Umbilical cord (tissue), 2 donors: Measurements from ENCODE around the gene APBA2. TPM values are rescaled to one million over a fixed set of nuclear protein-coding genes. Genes with fewer than 3 reads are reported as not detected.

ENCODE experiments used
- DNase-seq: peaks from one replicate; pipeline ENCODE4 v3.0.0-alpha.2; 2015; ENCODE audit warnings: low spot score
- total RNA-seq: library from RNA; depleted of rRNA; stranded (reverse); fragments of >200 nt; gene quantifications from one replicate; pipeline ENCODE4 v1.2.3, GENCODE V29; 2014; ENCODE audit warnings: low replicate concordance; ENCODE audit not compliant: insufficient read depth

The APBA2 gene
- total RNA-seq, 1 donor from 2014 or later, result 5.8 TPM

- no peak for DNase-seq
Observed at GRCh38 chr15:28983432-28984311, 97.9 kb downstream of the APBA2 start.

- peak; percentile 83 for DNase-seq
Observed at GRCh38 chr15:28984421-28985315, 98.9 kb downstream of the APBA2 start.

- no peak for DNase-seq
Observed at GRCh38 chr15:28985316-28985645, 99.5 kb downstream of the APBA2 start.

DNA sequence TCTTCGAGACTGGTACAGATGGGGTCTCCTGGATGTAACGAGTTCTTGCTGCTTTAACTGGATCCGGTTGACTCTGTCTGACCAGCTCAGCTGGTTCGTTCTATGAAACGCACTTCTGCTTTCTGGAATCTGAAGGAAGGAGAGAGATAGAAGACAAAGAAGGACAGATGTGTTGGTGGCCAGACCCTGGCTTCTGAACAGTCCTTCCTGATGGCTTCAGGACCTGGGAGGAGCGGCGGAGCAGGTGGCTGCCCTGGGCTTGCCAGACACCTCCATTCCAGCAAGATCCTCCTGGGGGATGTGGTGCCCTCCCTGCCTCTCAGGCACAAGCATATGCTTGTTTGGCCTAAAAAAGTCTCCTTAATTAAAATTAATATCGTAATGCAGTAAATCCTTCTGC, 99.9 kb downstream of the APBA2 start:
- DNase-seq, result no peak

GRCh38 chr15:28986108-28986507, 100.3 kb downstream of the APBA2 start:
- no peak for DNase-seq

DNA sequence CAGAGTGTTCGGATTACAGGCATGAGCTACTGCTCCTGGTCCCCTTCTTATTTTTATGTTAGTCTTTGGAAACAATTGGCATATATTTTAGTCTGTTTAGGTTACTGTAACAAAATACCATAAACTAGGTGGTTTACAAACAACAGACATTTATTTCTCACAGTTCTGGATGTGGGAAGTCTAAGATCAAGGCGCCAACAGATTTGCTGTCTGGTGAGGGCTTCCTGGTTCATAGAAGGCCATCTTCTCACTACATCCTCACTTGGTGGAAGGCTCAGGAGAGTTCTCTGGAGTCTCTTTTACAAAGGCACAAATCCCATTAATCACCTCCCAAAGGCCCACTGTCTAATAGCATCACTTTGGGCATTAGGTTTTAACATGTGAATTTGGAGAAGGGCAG, 101.0 kb downstream of the APBA2 start:
- DNase-seq, result no peak

DNA sequence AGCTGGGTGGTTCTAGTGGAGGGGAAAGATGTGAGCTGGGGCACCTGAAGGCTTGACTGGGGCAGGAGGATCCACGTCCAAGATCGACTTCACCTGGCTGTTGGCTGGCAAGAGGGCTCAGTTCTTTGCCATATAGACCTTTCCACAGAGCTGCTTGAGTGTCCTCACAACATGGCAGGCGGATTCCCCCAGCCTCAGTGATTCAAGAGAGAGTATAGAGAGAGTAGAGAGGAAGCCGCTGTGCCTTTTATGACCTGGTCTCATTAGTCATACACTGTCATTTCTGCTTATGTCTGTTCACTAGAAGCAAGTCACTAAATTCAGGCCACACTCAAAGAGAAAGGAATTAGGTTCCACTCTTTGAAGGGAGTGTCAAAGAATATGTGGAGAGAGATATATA, 101.6 kb downstream of the APBA2 start:
- DNase-seq, result no peak

DNA sequence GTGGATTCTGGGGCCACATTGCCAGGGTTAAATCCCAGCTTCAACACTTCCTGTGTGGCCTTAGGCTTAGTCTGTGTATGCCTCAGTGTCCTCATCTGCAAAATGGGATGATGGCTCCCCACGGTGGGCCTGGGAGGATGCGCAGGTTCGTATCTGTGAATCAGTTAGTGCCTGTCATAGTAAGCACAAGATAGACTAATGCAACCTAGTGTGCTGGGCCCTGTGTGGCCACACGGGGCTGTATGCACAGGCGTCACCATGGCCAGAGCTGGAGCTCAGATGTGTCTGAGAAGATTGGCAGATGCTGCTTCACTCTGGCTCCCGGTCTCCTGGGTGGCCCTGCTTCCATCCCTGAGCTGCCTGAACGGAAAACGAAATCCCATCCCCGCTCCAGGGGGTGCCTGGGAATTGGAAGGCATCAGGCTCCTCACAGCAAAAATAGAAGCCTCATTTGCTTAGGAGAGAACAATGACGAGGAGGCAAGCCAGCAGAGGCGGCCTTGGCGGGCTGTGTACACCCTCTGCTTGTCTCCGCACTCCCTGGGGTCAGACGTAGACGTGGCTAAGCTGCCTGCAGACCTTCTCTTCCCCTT, 103.6 kb downstream of the APBA2 start:
- no peak for DNase-seq

- DNase-seq, result no peak
Observed at GRCh38 chr15:28989896-28990295, 104.1 kb downstream of the APBA2 start.

DNA sequence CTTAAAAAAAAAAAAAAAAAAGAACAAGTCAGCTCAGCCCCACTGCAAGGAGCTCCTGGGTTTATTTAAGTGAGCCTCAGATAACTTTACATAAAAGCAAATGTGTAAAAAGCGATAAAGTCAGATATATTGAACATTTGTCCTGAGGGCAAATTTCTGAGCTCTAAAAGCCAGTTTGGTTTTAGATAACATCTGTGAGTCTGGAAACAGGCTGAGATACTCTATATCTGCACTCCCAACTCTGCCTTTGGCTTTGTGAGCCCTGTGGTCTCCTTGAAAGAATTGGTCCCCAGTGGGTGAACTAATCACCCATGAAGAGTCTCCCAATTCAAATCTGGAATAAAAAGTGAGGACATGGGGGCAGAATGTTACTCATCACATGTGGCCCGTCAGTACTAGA, 104.6 kb downstream of the APBA2 start:
- no peak for DNase-seq

GRCh38 chr15:28991236-28992171, 105.7 kb downstream of the APBA2 start:
- no peak for DNase-seq

GRCh38 chr15:28992336-28992864, 106.6 kb downstream of the APBA2 start:
- DNase-seq, result no peak

DNA sequence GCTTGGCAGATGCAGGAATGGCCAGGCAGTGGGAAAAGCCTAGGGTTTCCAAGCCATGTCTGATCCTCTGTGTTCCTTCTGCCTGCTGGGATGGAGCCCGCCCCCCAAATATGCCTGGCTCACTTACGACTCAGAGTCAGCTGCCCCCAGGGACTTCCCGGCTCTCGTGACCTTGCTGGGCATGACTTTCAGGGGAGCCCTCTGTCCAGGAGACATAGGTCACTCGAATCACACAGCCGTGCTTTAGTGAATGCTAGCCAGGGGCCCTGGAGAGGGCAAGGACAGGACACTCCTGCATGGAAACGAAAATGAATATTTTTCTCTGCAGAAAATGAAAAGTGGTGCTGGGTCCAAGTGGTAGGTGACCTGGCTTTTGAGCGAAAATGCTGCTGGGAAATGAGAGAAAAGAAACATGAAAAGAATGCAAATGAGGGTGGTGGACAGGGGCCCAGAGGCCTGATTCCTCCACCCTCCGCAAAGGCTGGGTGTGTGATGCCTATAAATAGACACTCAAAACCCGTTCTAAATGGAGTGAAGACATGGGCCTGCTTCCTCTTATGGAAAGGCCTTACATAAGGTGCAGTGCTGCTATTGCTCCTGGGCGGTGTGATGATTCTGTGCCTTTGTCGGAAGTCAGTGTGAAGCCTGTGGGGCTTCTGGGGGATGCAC, 107.4 kb downstream of the APBA2 start:
- peak; percentile 73 for DNase-seq

DNA sequence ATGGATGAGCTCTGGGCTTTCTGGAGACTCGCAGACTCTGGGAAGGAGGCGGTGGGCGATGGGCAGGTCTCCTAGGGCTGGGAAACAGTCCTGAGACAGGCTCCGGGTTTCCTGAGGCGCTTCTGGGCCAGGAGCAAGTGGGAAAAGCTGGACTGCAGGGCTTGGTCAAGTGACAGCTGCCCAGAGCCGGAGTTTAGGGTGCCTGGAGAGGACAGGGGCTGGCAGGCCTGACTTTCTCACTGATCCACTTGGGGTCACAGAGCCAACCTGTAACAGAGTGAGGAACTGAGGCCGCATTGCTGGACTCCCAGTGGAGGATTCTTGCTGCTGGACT, 107.9 kb downstream of the APBA2 start:
- no peak for DNase-seq

DNA sequence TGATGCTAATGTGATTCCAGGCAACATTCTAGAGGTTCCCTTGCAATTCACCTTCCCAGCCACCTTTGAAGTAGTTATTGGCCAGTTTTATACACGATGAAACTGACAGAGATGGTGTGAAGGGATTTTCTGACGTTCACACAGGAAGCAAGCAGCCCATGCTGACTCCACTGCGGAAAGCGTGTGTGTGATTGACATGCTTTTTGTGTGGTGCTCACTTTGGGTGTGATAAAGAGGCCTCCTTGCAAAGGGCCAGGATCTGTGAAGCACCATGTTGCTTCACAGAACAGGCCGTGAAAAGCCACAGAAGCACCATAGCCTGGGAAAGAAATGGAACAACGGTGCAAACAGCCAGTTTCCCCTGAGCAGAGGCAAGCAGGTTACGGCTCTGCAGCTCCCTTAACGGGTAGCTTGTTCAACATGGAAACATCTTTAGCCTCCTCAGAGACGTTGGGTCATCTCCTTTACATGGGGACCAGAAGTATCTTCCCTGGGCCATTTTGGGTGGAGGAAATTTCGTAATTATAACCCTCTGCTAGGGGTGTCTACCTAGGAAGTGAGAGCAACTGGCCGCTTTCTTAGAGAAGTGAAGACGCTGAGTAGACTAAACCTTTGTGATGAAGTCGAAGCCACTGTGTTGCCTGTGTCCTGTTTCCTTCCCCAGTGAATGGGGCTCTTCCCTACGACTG, 108.5 kb downstream of the APBA2 start:
- peak; percentile 19 for DNase-seq

- peak; percentile 21 for DNase-seq
Observed at GRCh38 chr15:28994831-28995596, 109.2 kb downstream of the APBA2 start.

DNA sequence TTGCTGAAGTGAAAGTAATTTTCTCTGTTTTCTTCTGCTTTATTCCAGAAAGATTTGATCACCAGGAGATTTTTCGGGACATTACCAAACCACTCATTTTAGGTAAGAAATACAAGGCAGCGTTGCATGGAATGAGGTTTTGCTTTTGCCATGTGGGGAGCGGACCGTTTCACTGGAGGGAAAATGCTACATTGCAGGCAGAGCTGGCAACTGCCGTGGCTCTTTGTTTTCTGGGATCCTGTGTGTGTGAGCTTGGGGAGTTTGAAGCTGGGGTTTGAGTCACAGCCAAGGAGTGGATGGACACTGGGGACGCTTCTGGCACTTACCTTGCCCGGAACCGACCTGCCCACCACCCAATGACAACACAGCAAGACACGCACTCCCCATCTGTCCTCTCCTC, 109.9 kb downstream of the APBA2 start:
- no peak for DNase-seq

DNA sequence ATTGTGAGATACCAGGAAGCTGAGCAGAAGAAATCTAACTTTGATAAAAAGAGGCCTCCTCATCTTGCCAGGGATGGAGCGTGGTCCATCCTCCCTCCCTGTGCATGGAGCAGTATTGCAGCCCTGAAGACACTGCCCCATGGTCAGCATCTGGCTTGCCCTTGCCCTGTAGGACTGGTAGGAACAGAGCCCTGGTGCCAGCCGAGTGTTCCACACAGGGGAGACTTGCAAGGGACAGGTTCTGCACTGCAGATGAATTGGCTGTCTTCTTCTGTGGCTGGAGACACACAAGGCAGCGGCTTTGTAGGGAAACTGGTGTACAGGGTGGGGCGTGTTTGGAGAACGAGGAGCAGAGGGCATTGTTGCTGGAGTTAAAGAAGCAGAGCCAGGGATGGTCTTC, 110.5 kb downstream of the APBA2 start:
- no peak for DNase-seq

GRCh38 chr15:28996953-28997352, 111.2 kb downstream of the APBA2 start:
- no peak for DNase-seq
